A549 (cell line): ENCODE results near the gene MON1B.
"Not testable (repeated sequence)": the region's sequence is repeated elsewhere in the genome, so short reads cannot be mapped to it uniquely, and the experiment has no call there.

ENCODE experiments used
- CTCF ChIP-seq: fragments of >200 bp; sonication (Bioruptor Twin); formaldehyde crosslinking; IDR thresholded peaks from 3 replicates; pipeline ENCODE4 v1.5.1; 2016
- ELK1 ChIP-seq: fragments of 150-350 bp; IDR thresholded peaks from 2 replicates; pipeline ENCODE4 v1.6.1; 2014; ENCODE audit warnings: low read depth, mild to moderate bottlenecking, low read length
- MAFK ChIP-seq: fragments of 450-650 bp; IDR thresholded peaks from 2 replicates; pipeline ENCODE4 v1.6.1; 2014; ENCODE audit not compliant: partially characterized antibody
- PBX3 ChIP-seq: IDR thresholded peaks from 2 replicates; pipeline ENCODE4 v1.6.1; 2012
- POLR2A ChIP-seq: IDR thresholded peaks from 2 replicates; pipeline ENCODE4 v1.6.1; 2012; ENCODE audit warnings: mild to moderate bottlenecking, low read length
- RAD21 ChIP-seq, 2 experiments: fragments of >200 bp in 1 of 2; sonication (Bioruptor Twin) in 1 of 2; formaldehyde crosslinking in 1 of 2; IDR thresholded peaks in 1 of 2; conservative IDR thresholded peaks in 1 of 2; 2 replicates in 1 of 2; 3 replicates in 1 of 2; pipeline ENCODE4 v1.6.1; 2012 to 2018; ENCODE audit warnings: inconsistent platforms in 1 of 2
- TP53 ChIP-seq: fragments of 250-450 bp; sonication (Bioruptor Pico); IDR thresholded peaks from 2 replicates; pipeline ENCODE4 v1.5.0; 2021; ENCODE audit warnings: mild to moderate bottlenecking, moderate library complexity
- USF2 ChIP-seq: fragments of 450-650 bp; IDR thresholded peaks from 2 replicates; pipeline ENCODE4 v1.6.1; 2014; ENCODE audit warnings: antibody characterized with exemption

GRCh38 chr16:77165536-77166236 is 25.3 kb upstream of the MON1B start:
- TF ChIP-seq USF2; CTCF; RAD21 (conservative IDR thresholded peaks at IDR 0.05 in 1 of 2, IDR thresholded peaks at IDR 0.05 in 1 of 2); MAFK; PBX3; POLR2A; TP53 (CRISPR knock-in tag); ELK1: not testable (repeated sequence)
